ENCODE measurements around the gene ZBP1.

GRCh38 chr20:57666834-57667157 is 46.6 kb upstream of the ZBP1 start:
- no peak for TF ChIP-seq POLR2A (IDR thresholded peaks at IDR 0.05; ENCODE audit: low read depth, low read length)
- no peak for TF ChIP-seq POLR2AphosphoS5 (IDR thresholded peaks at IDR 0.05; ENCODE audit: low read depth, low read length)
- TF ChIP-seq TAF1 (IDR thresholded peaks at IDR 0.05; ENCODE audit: low read depth, low read length): no peak
- no peak for TF ChIP-seq PAX5 (IDR thresholded peaks at IDR 0.05; ENCODE audit: insufficient read depth, low read length, severe bottlenecking)

Data from GM12891 (cell line).